Loucy (cell line): Measurements from ENCODE around the gene FOXM1.
A peak's percentile ranks its signal among the peaks of the same experiment; 100 is the strongest.

Source experiments
- H2AFZ ChIP-seq: fragments of 200-600 bp; sonication (generic); 2 replicates; pipeline ENCODE4 v1.6.0; 2016; ENCODE audit warnings: antibody characterized with exemption, mild to moderate bottlenecking, low read length, moderate library complexity
- H3F3A ChIP-seq: fragments of 200-600 bp; 2 replicates; pipeline ENCODE4 v1.6.0; 2016; ENCODE audit warnings: antibody characterized with exemption, low read depth, mild to moderate bottlenecking
- H3K27me3 ChIP-seq: fragments of 200-600 bp; sonication (generic); 2 replicates; pipeline ENCODE4 v1.6.1; 2014; ENCODE audit warnings: low read length, mild to moderate bottlenecking; ENCODE audit not compliant: insufficient read depth, poor library complexity, severe bottlenecking
- H3K36me3 ChIP-seq: fragments of 200-600 bp; sonication (generic); 2 replicates; pipeline ENCODE4 v1.6.1; 2016; ENCODE audit warnings: low read length; ENCODE audit not compliant: insufficient read depth
- H3K4me1 ChIP-seq: fragments of 200-600 bp; sonication (generic); 2 replicates; pipeline ENCODE4 v1.5.1; 2014; ENCODE audit warnings: low read length, mild to moderate bottlenecking; ENCODE audit not compliant: insufficient read depth, poor library complexity, severe bottlenecking
- H3K4me2 ChIP-seq: fragments of 200-600 bp; sonication (generic); 2 replicates; pipeline ENCODE4 v1.6.0; 2014; ENCODE audit warnings: antibody characterized with exemption, low read length, low read depth, mild to moderate bottlenecking; ENCODE audit not compliant: poor library complexity, severe bottlenecking
- H3K4me3 ChIP-seq: fragments of 200-600 bp; sonication (generic); 2 replicates; pipeline ENCODE4 v1.5.1; 2014; ENCODE audit warnings: low read length, mild to moderate bottlenecking, mixed read lengths; ENCODE audit not compliant: poor library complexity, severe bottlenecking
- H3K79me2 ChIP-seq: fragments of 200-600 bp; sonication (generic); 2 replicates; pipeline ENCODE4 v1.6.1; 2014; ENCODE audit warnings: low read length; ENCODE audit not compliant: insufficient read depth
- H3K9ac ChIP-seq: fragments of 200-600 bp; sonication (generic); 2 replicates; pipeline ENCODE4 v1.6.0; 2014; ENCODE audit warnings: mild to moderate bottlenecking, low read depth, low read length, moderate library complexity; ENCODE audit not compliant: poor library complexity, severe bottlenecking
- H3K9me2 ChIP-seq: fragments of 200-600 bp; sonication (generic); replicated peaks from 2 replicates; pipeline ENCODE4 v1.6.1; 2016; ENCODE audit warnings: low read depth, low read length, mixed read lengths
- H3K9me3 ChIP-seq: fragments of 200-600 bp; sonication (generic); 2 replicates; pipeline ENCODE4 v1.6.1; 2014; ENCODE audit warnings: mild to moderate bottlenecking, antibody characterized with exemption, low read length, low read depth; ENCODE audit not compliant: insufficient read depth
- H4K20me1 ChIP-seq: fragments of 200-600 bp; sonication (generic); 2 replicates; pipeline ENCODE4 v1.6.0; 2014; ENCODE audit warnings: antibody characterized with exemption, low read length, mild to moderate bottlenecking; ENCODE audit not compliant: insufficient read depth, poor library complexity, severe bottlenecking
- CTCF ChIP-seq: fragments of 200-600 bp; sonication (generic); conservative IDR thresholded peaks from 2 replicates; pipeline ENCODE4 v1.5.1; 2014; ENCODE audit warnings: mild to moderate bottlenecking, antibody characterized with exemption, low read length
- EZH2phosphoT487 ChIP-seq: fragments of 200-600 bp; IDR thresholded peaks from 2 replicates; pipeline ENCODE4 v1.6.1; 2018; ENCODE audit warnings: antibody characterized with exemption, mild to moderate bottlenecking, moderate library complexity, borderline replicate concordance

The FOXM1 gene

GRCh38 chr12:2895051-2895451, 18.1 kb upstream of the FOXM1 start:
- Histone ChIP-seq H3K27me3 (no peaks in the 10 kb centered on the region), H3K4me3 (no peak overlapping the region), H3K4me2 (no peak overlapping the region), H2AFZ (no peak overlapping the region), H3F3A (no peaks in the 10 kb centered on the region), H3K79me2 (peaks cover 11% of the 10 kb centered on the region), H3K4me1 (peaks cover 6% of the 10 kb centered on the region), H3K36me3 (no peaks in the 10 kb centered on the region), H4K20me1 (no peaks in the 10 kb centered on the region), H3K9ac (no peak overlapping the region), H3K9me3 (no peaks in the 10 kb centered on the region), H3K9me2 (no peaks in the 10 kb centered on the region)
- TF ChIP-seq CTCF, result no peak
- TF ChIP-seq EZH2phosphoT487, result no peak

DNA sequence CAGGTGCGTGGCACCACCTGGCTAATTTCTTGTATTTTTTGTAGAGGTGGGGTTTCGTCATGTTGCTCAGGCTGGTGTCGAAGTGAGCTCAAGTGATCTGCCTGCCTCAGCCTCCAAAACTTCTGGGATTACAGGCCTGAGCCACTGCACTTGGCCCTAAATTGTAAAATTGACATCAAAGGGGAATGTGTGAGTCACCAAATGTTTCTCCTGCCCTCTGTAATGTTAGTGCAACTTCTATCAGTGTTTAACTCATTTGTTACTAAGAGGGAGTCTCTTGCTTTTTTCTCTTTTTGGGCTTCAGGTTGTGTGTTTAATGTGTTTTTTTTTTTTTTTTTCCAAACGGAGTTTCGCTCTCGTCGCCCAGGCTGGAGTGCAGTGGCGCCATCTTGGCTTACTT, 16.0 kb upstream of the FOXM1 start:
- H2AFZ ChIP-seq, result no peak overlapping the region
- H3K36me3 ChIP-seq, result peaks cover 3% of the 10 kb centered on the region; the same call in 1 of the 2 replicates
- no peaks in the 10 kb centered on the region for H3K27me3 ChIP-seq
- H4K20me1 ChIP-seq, result no peaks in the 10 kb centered on the region
- peaks cover 11% of the 10 kb centered on the region for H3K79me2 ChIP-seq
- H3K9me2 ChIP-seq, result no peaks in the 10 kb centered on the region
- H3K4me1 ChIP-seq, result peaks cover 7% of the 10 kb centered on the region
- no peak overlapping the region for H3K4me2 ChIP-seq
- H3K4me3 ChIP-seq, result no peak overlapping the region
- H3K9ac ChIP-seq, result no peak overlapping the region
- TF ChIP-seq EZH2phosphoT487, result no peak
- TF ChIP-seq CTCF, result no peak
- 0 out of 2 replicates have a peak, but pooled peaks cover 2% of the 10 kb centered on the region for H3F3A ChIP-seq
- H3K9me3 ChIP-seq, result no peaks in the 10 kb centered on the region

DNA sequence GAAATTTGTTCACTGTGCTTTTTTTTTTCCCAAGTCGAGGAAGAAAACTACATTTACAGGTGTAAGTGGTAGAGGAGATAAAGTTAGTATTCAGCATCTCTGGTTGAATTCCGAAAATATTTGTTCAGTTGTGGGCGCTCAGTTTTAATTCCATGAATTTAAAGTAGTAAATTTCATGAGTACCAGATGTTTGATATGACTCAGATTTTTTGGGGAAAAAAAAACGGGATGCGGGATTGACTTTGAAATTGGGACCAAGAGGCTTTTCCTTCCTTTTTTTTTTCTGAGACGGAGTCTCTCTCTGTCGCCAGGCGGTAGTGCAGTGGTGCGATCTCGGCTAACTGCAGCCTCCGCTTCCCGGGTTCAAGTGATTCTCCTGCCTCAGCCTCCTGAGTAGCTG, 15.3 kb upstream of the FOXM1 start:
- Histone ChIP-seq H3K36me3 (peaks cover 9% of the 10 kb centered on the region; the same call in 1 of the 2 replicates), H2AFZ (no peak overlapping the region), H3F3A (0 out of 2 replicates have a peak, but pooled peaks cover 2% of the 10 kb centered on the region), H3K4me2 (peak overlapping the region; percentile 88), H3K9ac (no peak overlapping the region), H3K4me3 (peak overlapping the region; percentile 89), H3K27me3 (no peaks in the 10 kb centered on the region), H4K20me1 (no peaks in the 10 kb centered on the region), H3K79me2 (peaks cover 11% of the 10 kb centered on the region), H3K9me3 (no peaks in the 10 kb centered on the region), H3K4me1 (peaks cover 7% of the 10 kb centered on the region), H3K9me2 (no peaks in the 10 kb centered on the region)
- TF ChIP-seq CTCF, result no peak
- no peak for TF ChIP-seq EZH2phosphoT487
